Measurements from ENCODE around the gene RASL11B.

- TF ChIP-seq, protein P1, sequence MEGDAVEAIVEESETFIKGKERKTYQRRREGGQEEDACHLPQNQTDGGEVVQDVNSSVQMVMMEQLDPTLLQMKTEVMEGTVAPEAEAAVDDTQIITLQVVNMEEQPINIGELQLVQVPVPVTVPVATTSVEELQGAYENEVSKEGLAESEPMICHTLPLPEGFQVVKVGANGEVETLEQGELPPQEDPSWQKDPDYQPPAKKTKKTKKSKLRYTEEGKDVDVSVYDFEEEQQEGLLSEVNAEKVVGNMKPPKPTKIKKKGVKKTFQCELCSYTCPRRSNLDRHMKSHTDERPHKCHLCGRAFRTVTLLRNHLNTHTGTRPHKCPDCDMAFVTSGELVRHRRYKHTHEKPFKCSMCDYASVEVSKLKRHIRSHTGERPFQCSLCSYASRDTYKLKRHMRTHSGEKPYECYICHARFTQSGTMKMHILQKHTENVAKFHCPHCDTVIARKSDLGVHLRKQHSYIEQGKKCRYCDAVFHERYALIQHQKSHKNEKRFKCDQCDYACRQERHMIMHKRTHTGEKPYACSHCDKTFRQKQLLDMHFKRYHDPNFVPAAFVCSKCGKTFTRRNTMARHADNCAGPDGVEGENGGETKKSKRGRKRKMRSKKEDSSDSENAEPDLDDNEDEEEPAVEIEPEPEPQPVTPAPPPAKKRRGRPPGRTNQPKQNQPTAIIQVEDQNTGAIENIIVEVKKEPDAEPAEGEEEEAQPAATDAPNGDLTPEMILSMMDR (IDR thresholded peaks at IDR 0.05): no peak
- TF ChIP-seq POLR2A (IDR thresholded peaks at IDR 0.05): no peak
Measured at GRCh38 chr4:52874948-52875347, 12.8 kb downstream of the RASL11B start.
